ENCODE data around the gene PBX4. TPM values are rescaled to one million over a fixed set of nuclear protein-coding genes. Genes with fewer than 3 reads are reported as not detected.

PBX4 gene
- total RNA-seq, 1 donor from 2014 or later = 0.93 TPM

GRCh38 chr19:19566306-19566705 lies 52.2 kb downstream of the PBX4 start:
- no peak overlapping the region for H3K4me3 ChIP-seq (ENCODE audit: insufficient read depth, low read depth, low read length)
- no peak overlapping the region for H3K4me3 Mint-ChIP-seq (ENCODE audit: unreplicated experiment)
- H3K27ac Mint-ChIP-seq (ENCODE audit: unreplicated experiment) = no peak overlapping the region
- peak; percentile 24 for DNase-seq (ENCODE audit: low read depth)
- H3K36me3 ChIP-seq (ENCODE audit: insufficient read depth, low read length) = no peaks in the 10 kb centered on the region
- H3K9me3 ChIP-seq (ENCODE audit: insufficient read depth, low read depth, low read length) = no peaks in the 10 kb centered on the region
- H3K27me3 Mint-ChIP-seq (ENCODE audit: low read depth, unreplicated experiment) = peaks cover 15% of the 10 kb centered on the region
- no peak overlapping the region for H3K9ac ChIP-seq (ENCODE audit: low read length)
- no peak overlapping the region for H3K4me2 ChIP-seq (ENCODE audit: low read length)
- no peaks in the 10 kb centered on the region for H3K27me3 ChIP-seq (ENCODE audit: insufficient read depth, low read length)
- TF ChIP-seq CTCF (IDR thresholded peaks at IDR 0.05; ENCODE audit: insufficient read depth, low read depth, low read length) = no peak
- no peak for TF ChIP-seq EZH2 (IDR thresholded peaks at IDR 0.05; ENCODE audit: insufficient read depth, low read length)
- no peak overlapping the region for H2AFZ ChIP-seq (ENCODE audit: low read depth, low read length)
- H3K4me1 Mint-ChIP-seq (ENCODE audit: low read depth, unreplicated experiment) = peaks cover 2% of the 10 kb centered on the region
- H3K79me2 ChIP-seq (ENCODE audit: insufficient read depth, low read length) = no peaks in the 10 kb centered on the region
- no peak overlapping the region for H3K27ac ChIP-seq (ENCODE audit: low read depth, low read length)
- H3K4me1 ChIP-seq (ENCODE audit: insufficient read depth, low read length) = peaks cover 4% of the 10 kb centered on the region
- H3K9me3 Mint-ChIP-seq (ENCODE audit: unreplicated experiment) = peaks cover 12% of the 10 kb centered on the region
- no peak for FAIRE-seq
- H4K20me1 ChIP-seq (ENCODE audit: insufficient read depth, low read length) = no peaks in the 10 kb centered on the region
- peaks cover 15% of the 10 kb centered on the region for H3K36me3 Mint-ChIP-seq (ENCODE audit: low read depth, unreplicated experiment)

- H4K20me1 ChIP-seq (ENCODE audit: insufficient read depth, low read length) = no peaks in the 10 kb centered on the region
- H3K9ac ChIP-seq (ENCODE audit: low read length) = no peak overlapping the region
- no peak overlapping the region for H3K4me2 ChIP-seq (ENCODE audit: low read length)
- Mint-ChIP-seq H3K4me1 (ENCODE audit: low read depth, unreplicated experiment) (peaks cover 3% of the 10 kb centered on the region), H3K27ac (ENCODE audit: unreplicated experiment) (no peak overlapping the region), H3K4me3 (ENCODE audit: unreplicated experiment) (no peak overlapping the region), H3K27me3 (ENCODE audit: low read depth, unreplicated experiment) (peaks cover 14% of the 10 kb centered on the region), H3K36me3 (ENCODE audit: low read depth, unreplicated experiment) (peaks cover 9% of the 10 kb centered on the region), H3K9me3 (ENCODE audit: unreplicated experiment) (peaks cover 5% of the 10 kb centered on the region)
- H3K27ac ChIP-seq (ENCODE audit: low read depth, low read length) = no peak overlapping the region
- H3K4me1 ChIP-seq (ENCODE audit: insufficient read depth, low read length) = peaks cover 4% of the 10 kb centered on the region
- DNase-seq (ENCODE audit: low read depth) (no peak), FAIRE-seq (no peak)
- H3K27me3 ChIP-seq (ENCODE audit: insufficient read depth, low read length) = no peaks in the 10 kb centered on the region
- no peaks in the 10 kb centered on the region for H3K9me3 ChIP-seq (ENCODE audit: insufficient read depth, low read depth, low read length)
- no peaks in the 10 kb centered on the region for H3K36me3 ChIP-seq (ENCODE audit: insufficient read depth, low read length)
- H3K79me2 ChIP-seq (ENCODE audit: insufficient read depth, low read length) = no peaks in the 10 kb centered on the region
- TF ChIP-seq CTCF (IDR thresholded peaks at IDR 0.05; ENCODE audit: insufficient read depth, low read depth, low read length) (no peak), EZH2 (IDR thresholded peaks at IDR 0.05; ENCODE audit: insufficient read depth, low read length) (no peak)
- no peak overlapping the region for H3K4me3 ChIP-seq (ENCODE audit: insufficient read depth, low read depth, low read length)
- H2AFZ ChIP-seq (ENCODE audit: low read depth, low read length) = no peak overlapping the region
These were observed 55.1 kb downstream of the PBX4 start for GRCh38 chr19:19563348-19563848.

GRCh38 chr19:19562665-19563347 lies 55.7 kb downstream of the PBX4 start:
- H3K4me1 ChIP-seq (ENCODE audit: insufficient read depth, low read length) = peaks cover 4% of the 10 kb centered on the region
- H3K27ac ChIP-seq (ENCODE audit: low read depth, low read length) = no peak overlapping the region
- peaks cover 9% of the 10 kb centered on the region for H3K36me3 Mint-ChIP-seq (ENCODE audit: low read depth, unreplicated experiment)
- H2AFZ ChIP-seq (ENCODE audit: low read depth, low read length) = no peak overlapping the region
- H3K27me3 ChIP-seq (ENCODE audit: insufficient read depth, low read length) = no peaks in the 10 kb centered on the region
- no peak overlapping the region for H3K4me3 Mint-ChIP-seq (ENCODE audit: unreplicated experiment)
- H3K36me3 ChIP-seq (ENCODE audit: insufficient read depth, low read length) = no peaks in the 10 kb centered on the region
- H4K20me1 ChIP-seq (ENCODE audit: insufficient read depth, low read length) = no peaks in the 10 kb centered on the region
- H3K9me3 ChIP-seq (ENCODE audit: insufficient read depth, low read depth, low read length) = no peaks in the 10 kb centered on the region
- no peak overlapping the region for H3K4me3 ChIP-seq (ENCODE audit: insufficient read depth, low read depth, low read length)
- TF ChIP-seq EZH2 (IDR thresholded peaks at IDR 0.05; ENCODE audit: insufficient read depth, low read length) (no peak), CTCF (IDR thresholded peaks at IDR 0.05; ENCODE audit: insufficient read depth, low read depth, low read length) (no peak)
- H3K9ac ChIP-seq (ENCODE audit: low read length) = no peak overlapping the region
- no peaks in the 10 kb centered on the region for H3K79me2 ChIP-seq (ENCODE audit: insufficient read depth, low read length)
- no peak for FAIRE-seq
- no peak overlapping the region for H3K27ac Mint-ChIP-seq (ENCODE audit: unreplicated experiment)
- H3K9me3 Mint-ChIP-seq (ENCODE audit: unreplicated experiment) = peaks cover 5% of the 10 kb centered on the region
- H3K27me3 Mint-ChIP-seq (ENCODE audit: low read depth, unreplicated experiment) = peaks cover 17% of the 10 kb centered on the region
- peaks cover 3% of the 10 kb centered on the region for H3K4me1 Mint-ChIP-seq (ENCODE audit: low read depth, unreplicated experiment)
- DNase-seq (ENCODE audit: low read depth) = no peak
- H3K4me2 ChIP-seq (ENCODE audit: low read length) = no peak overlapping the region

All from astrocyte (in vitro differentiated cells and primary cell).